ENCODE measurements around the gene SIL1. TPM values are rescaled to one million over a fixed set of nuclear protein-coding genes. Genes with fewer than 3 reads are reported as not detected.

Gene SIL1
- total and polyA plus RNA-seq, 9 of the 15 experiments (the other 6 are each of a cell fraction or from before 2014, with no cell fraction given) = 1.3 to 30.5 (median 18.1) TPM

- H3K27ac ChIP-seq (ENCODE audit: extremely low read depth, low read depth, low read length) = no peak overlapping the region
- in situ Hi-C loops (cut with MboI) = no loop called here
- 46% methylated on average over 5 of the region's 8 CpGs for WGBS (ENCODE audit: insufficient coverage, low coverage, missing lambda C conversion rate)
- FAIRE-seq = no peak
- H3K4me3 ChIP-seq = no peak overlapping the region
- no peaks in the 10 kb centered on the region for H3K27me3 ChIP-seq (ENCODE audit: control insufficient read depth in 2 of 2, insufficient read depth in 2 of 2, low read length in 2 of 2)
- H4K20me1 ChIP-seq (replicated peaks; ENCODE audit: control insufficient read depth, insufficient read depth, low read length) = peaks cover 31% of the 10 kb centered on the region
- no TSS peak for BruUV-seq (replicated peaks)
- TF ChIP-seq E2F1 (CRISPR knock-in tag; IDR thresholded peaks at IDR 0.05) (no peak), ATF3 (IDR thresholded peaks at IDR 0.05) (peak; percentile 81), ATF3 (CRISPR knock-in tag; conservative IDR thresholded peaks at IDR 0.05) (no peak), UBTF (IDR thresholded peaks at IDR 0.05; ENCODE audit: borderline replicate concordance in 1 of 2, low read depth in 2 of 2, low read length in 2 of 2) (no peak), CEBPG (CRISPR knock-in tag; IDR thresholded peaks at IDR 0.05) (peak; percentile 75), CEBPG (tag; conservative IDR thresholded peaks at IDR 0.05 in 1 of 2, IDR thresholded peaks at IDR 0.05 in 1 of 2) (peak; percentile 57 to 91), CEBPB (tag; IDR thresholded peaks at IDR 0.05) (peak; percentile 93), NFXL1 (CRISPR knock-in tag; IDR thresholded peaks at IDR 0.05) (no peak), JUND (IDR thresholded peaks at IDR 0.05; ENCODE audit: borderline replicate concordance, low read depth, low read length) (peak; percentile 53; the same call in 1 of the 2 replicates), JUND (tag; IDR thresholded peaks at IDR 0.05; ENCODE audit: borderline replicate concordance, low read depth, low read length) (no peak)
- H3K79me2 ChIP-seq (ENCODE audit: control insufficient read depth, insufficient read depth, low read length) = peaks cover 16% of the 10 kb centered on the region; the same call in 1 of the 3 replicates
- peaks cover 14 to 20% of the 10 kb centered on the region in 2 experiments for H3K4me1 ChIP-seq (replicated peaks in 1 of 2; ENCODE audit: control insufficient read depth in 2 of 2, insufficient read depth in 2 of 2, low read length in 2 of 2)
- H3K9me3 ChIP-seq (replicated peaks; ENCODE audit: control insufficient read depth, insufficient read depth, low read depth, low read length) = no peaks in the 10 kb centered on the region
- no peaks in the 10 kb centered on the region for H3K9me1 ChIP-seq (ENCODE audit: control insufficient read depth, insufficient read depth, low read length)
- peak overlapping the region in 1 of 2 experiments; percentile 46; a peak in 1 of 4 replicates for H3K9ac ChIP-seq (ENCODE audit: insufficient read depth in 1 of 2, low read depth in 2 of 2, low read length in 2 of 2)
- ATAC-seq = peak; percentile 19; the same call in 2 of the 3 replicates
- CTCF ChIA-PET (ENCODE audit: low intra/inter-chr PET ratio) = no interaction called here
- no peak overlapping the region for H3K4me2 ChIP-seq (ENCODE audit: insufficient read depth, low read length)
- POLR2A ChIA-PET = no interaction called here
- H2AFZ ChIP-seq (ENCODE audit: low read depth, low read length) = no peak overlapping the region
- no peak for DNase-seq (ENCODE audit: extremely low read depth in 1 of 4, low spot score in 3 of 4)
- intact Hi-C loops (cut with micrococcal nuclease) = no loop called here
- no peaks in the 10 kb centered on the region for H3K36me3 ChIP-seq (ENCODE audit: control insufficient read depth, insufficient read depth, low read length)
These were observed 16.2 kb downstream of the SIL1 start for GRCh38 chr5:139181835-139182452.
